HepG2 (cell line): Measurements from ENCODE around the gene RAB11FIP5. TPM values are rescaled to one million over a fixed set of nuclear protein-coding genes. Genes with fewer than 3 reads are reported as not detected.

Experiments used
- CBX1 ChIP-seq: IDR thresholded peaks from one replicate; pipeline ENCODE4 v1.6.1; 2016; ENCODE audit warnings: antibody characterized with exemption, low read depth
- DNMT3B ChIP-seq: conservative IDR thresholded peaks from 2 replicates; pipeline ENCODE4 v1.6.1; 2016; ENCODE audit warnings: missing biosample characterization, control low read depth
- KLF11 ChIP-seq: IDR thresholded peaks from 2 replicates; pipeline ENCODE4 v1.6.1; 2016; ENCODE audit warnings: missing compliant biosample characterization
- PHB2 ChIP-seq: fragments of 450-650 bp; IDR thresholded peaks from 2 replicates; pipeline ENCODE4 v1.6.1; 2018; ENCODE audit not compliant: partially characterized antibody
- PPARG ChIP-seq: conservative IDR thresholded peaks from 2 replicates; pipeline ENCODE4 v1.6.1; 2016; ENCODE audit warnings: missing biosample characterization, missing genetic modification reagents
- RELA ChIP-seq: sonication (generic); formaldehyde crosslinking; IDR thresholded peaks from 2 replicates; pipeline ENCODE4 v1.4.0; 2020; ENCODE audit warnings: missing genetic modification reagents
- SMAD3 ChIP-seq: sonication (generic); formaldehyde crosslinking; IDR thresholded peaks from 2 replicates; pipeline ENCODE4 v1.4.0; 2020; ENCODE audit warnings: missing genetic modification reagents
- U2AF1 ChIP-seq: fragments of 200-400 bp; formaldehyde crosslinking; optimal IDR thresholded peaks from 2 replicates; pipeline ENCODE3; 2017; ENCODE audit warnings: mild to moderate bottlenecking, low read depth, low read length
- ZBTB8A ChIP-seq: sonication (generic); formaldehyde crosslinking; IDR thresholded peaks from 2 replicates; pipeline ENCODE4 v1.4.0; 2020; ENCODE audit warnings: mild to moderate bottlenecking, low read depth, missing genetic modification reagents, borderline replicate concordance
- ZNF350 ChIP-seq: sonication (generic); formaldehyde crosslinking; IDR thresholded peaks from 2 replicates; pipeline ENCODE4 v1.4.0; 2020; ENCODE audit warnings: mild to moderate bottlenecking, low read depth, missing genetic modification reagents, borderline replicate concordance
- ZNF432 ChIP-seq: sonication (generic); formaldehyde crosslinking; IDR thresholded peaks from 2 replicates; pipeline ENCODE4 v1.5.0; 2020; ENCODE audit warnings: missing genetic modification reagents, mild to moderate bottlenecking, borderline replicate concordance
- polyA plus RNA-seq, 8 experiments: library from polyadenylated mRNA; depleted of rRNA in 3 of 8; stranded (reverse) in 7 of 8; unstranded in 1 of 8; fragments of >200 nt; fragmentation: Illumina TruSeq in 4 of 8; extraction: Trizol in 4 of 8; gene quantifications; 2 replicates each; pipeline versions ENCODE4 v1.2.1 to v1.2.3, GENCODE V29; 2011 to 2016; ENCODE audit warnings: low read depth in 4 of 8, missing spikeins in 1 of 8, mixed read lengths in 1 of 8; ENCODE audit not compliant: insufficient read depth in 1 of 8
- total RNA-seq, 5 experiments: library from RNA; depleted of rRNA; stranded (reverse); fragments of >200 nt; fragmentation: Illumina TruSeq; extraction: Trizol; gene quantifications; 2 replicates each; pipeline ENCODE4 v1.2.3, GENCODE V29; 2016; ENCODE audit warnings: low read depth in 1 of 5
- TF ChIP-seq, protein P1 (sequence below): sonication (generic); formaldehyde crosslinking; conservative IDR thresholded peaks from 2 replicates; pipeline ENCODE4 v1.4.0; 2020; ENCODE audit warnings: missing genetic modification reagents
- TF ChIP-seq, protein P2 (sequence below): IDR thresholded peaks from 2 replicates; pipeline ENCODE4 v1.6.1; 2016; ENCODE audit warnings: missing compliant biosample characterization, missing genetic modification reagents, borderline replicate concordance
- TF ChIP-seq, protein P3 (sequence below): sonication (generic); formaldehyde crosslinking; IDR thresholded peaks from 2 replicates; pipeline ENCODE4 v1.4.0; 2020; ENCODE audit warnings: mild to moderate bottlenecking, missing genetic modification reagents
- TF ChIP-seq, protein P4 (sequence below): sonication (generic); formaldehyde crosslinking; IDR thresholded peaks from 2 replicates; pipeline ENCODE4 v1.4.0; 2020; ENCODE audit warnings: missing genetic modification reagents, borderline replicate concordance
- TF ChIP-seq, protein P5 (sequence below): sonication (generic); formaldehyde crosslinking; IDR thresholded peaks from 2 replicates; pipeline ENCODE4 v1.4.0; 2020; ENCODE audit warnings: missing genetic modification reagents

RAB11FIP5 gene
- total and polyA plus RNA-seq, 2 of the 13 experiments (the other 11 are each of a cell fraction or from before 2014, with no cell fraction given): 9.4 to 22.9 TPM

DNA sequence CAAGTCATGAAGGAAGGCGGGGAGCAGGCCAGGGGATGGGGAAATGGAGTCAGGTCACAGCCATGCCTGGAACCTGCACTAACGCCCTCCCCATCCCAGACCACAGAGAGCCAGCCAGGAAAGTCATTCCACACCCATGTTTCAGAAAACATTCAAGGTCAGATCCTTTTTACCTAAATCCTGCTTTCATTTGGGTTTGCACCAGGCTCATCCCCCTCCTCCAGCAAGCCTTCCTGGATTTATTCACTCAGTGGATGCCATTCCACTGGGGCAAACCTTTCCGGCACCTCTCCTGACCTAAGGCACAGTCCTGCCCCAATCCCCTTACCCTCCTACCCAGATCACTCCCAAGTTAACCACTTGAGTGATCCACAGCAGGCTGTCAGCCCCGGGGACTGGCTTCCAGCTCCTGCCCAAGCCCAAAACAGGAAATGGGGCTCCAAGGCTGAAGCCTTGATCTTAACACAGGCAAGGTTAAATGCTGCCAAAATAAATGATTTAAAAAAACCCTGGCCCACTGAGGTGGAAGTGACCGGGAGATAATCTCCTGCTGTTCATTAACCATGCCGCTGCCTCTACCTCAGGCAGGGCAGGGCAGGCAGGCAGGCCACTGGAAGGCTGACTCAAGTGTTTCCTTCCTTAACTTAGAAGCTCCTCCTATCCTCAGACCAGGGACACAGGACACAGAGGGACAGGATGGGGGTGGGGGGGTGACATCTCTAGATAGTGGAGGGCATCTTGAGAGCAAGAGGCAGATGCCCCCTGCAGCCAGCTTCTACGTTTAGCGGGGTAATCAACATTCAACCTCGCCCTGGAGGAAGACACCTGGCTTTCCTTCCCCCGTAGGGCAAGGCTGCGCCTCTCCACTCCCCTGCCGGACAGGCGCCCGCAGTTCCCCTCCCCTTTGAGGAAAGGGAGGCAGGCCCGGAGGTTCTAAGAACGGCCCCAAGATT lies 1.4 kb downstream of the RAB11FIP5 start (continued):
- TF ChIP-seq, protein P1, sequence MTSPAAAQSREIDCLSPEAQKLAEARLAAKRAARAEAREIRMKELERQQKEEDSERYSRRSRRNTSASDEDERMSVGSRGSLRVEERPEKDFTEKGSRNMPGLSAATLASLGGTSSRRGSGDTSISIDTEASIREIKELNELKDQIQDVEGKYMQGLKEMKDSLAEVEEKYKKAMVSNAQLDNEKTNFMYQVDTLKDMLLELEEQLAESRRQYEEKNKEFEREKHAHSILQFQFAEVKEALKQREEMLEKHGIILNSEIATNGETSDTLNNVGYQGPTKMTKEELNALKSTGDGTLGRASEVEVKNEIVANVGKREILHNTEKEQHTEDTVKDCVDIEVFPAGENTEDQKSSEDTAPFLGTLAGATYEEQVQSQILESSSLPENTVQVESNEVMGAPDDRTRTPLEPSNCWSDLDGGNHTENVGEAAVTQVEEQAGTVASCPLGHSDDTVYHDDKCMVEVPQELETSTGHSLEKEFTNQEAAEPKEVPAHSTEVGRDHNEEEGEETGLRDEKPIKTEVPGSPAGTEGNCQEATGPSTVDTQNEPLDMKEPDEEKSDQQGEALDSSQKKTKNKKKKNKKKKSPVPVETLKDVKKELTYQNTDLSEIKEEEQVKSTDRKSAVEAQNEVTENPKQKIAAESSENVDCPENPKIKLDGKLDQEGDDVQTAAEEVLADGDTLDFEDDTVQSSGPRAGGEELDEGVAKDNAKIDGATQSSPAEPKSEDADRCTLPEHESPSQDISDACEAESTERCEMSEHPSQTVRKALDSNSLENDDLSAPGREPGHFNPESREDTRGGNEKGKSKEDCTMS (CRISPR knock-in tag): no peak
- no peak for TF ChIP-seq PPARG
- TF ChIP-seq, protein P2, sequence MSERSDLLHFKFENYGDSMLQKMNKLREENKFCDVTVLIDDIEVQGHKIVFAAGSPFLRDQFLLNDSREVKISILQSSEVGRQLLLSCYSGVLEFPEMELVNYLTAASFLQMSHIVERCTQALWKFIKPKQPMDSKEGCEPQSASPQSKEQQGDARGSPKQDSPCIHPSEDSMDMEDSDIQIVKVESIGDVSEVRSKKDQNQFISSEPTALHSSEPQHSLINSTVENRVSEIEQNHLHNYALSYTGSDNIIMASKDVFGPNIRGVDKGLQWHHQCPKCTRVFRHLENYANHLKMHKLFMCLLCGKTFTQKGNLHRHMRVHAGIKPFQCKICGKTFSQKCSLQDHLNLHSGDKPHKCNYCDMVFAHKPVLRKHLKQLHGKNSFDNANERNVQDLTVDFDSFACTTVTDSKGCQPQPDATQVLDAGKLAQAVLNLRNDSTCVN (CRISPR knock-in tag): 0 out of 2 replicates have a peak, but pooled peaks have one; percentile 15
- no peak for TF ChIP-seq ZBTB8A (CRISPR knock-in tag)
- peak; percentile 37 for TF ChIP-seq U2AF1
- TF ChIP-seq, protein P3, sequence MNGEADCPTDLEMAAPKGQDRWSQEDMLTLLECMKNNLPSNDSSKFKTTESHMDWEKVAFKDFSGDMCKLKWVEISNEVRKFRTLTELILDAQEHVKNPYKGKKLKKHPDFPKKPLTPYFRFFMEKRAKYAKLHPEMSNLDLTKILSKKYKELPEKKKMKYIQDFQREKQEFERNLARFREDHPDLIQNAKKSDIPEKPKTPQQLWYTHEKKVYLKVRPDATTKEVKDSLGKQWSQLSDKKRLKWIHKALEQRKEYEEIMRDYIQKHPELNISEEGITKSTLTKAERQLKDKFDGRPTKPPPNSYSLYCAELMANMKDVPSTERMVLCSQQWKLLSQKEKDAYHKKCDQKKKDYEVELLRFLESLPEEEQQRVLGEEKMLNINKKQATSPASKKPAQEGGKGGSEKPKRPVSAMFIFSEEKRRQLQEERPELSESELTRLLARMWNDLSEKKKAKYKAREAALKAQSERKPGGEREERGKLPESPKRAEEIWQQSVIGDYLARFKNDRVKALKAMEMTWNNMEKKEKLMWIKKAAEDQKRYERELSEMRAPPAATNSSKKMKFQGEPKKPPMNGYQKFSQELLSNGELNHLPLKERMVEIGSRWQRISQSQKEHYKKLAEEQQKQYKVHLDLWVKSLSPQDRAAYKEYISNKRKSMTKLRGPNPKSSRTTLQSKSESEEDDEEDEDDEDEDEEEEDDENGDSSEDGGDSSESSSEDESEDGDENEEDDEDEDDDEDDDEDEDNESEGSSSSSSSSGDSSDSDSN (CRISPR knock-in tag): no peak
- TF ChIP-seq ZNF350 (CRISPR knock-in tag): no peak
- TF ChIP-seq ZNF432 (CRISPR knock-in tag): no peak
- no peak for TF ChIP-seq RELA (CRISPR knock-in tag)
- TF ChIP-seq, protein P4, sequence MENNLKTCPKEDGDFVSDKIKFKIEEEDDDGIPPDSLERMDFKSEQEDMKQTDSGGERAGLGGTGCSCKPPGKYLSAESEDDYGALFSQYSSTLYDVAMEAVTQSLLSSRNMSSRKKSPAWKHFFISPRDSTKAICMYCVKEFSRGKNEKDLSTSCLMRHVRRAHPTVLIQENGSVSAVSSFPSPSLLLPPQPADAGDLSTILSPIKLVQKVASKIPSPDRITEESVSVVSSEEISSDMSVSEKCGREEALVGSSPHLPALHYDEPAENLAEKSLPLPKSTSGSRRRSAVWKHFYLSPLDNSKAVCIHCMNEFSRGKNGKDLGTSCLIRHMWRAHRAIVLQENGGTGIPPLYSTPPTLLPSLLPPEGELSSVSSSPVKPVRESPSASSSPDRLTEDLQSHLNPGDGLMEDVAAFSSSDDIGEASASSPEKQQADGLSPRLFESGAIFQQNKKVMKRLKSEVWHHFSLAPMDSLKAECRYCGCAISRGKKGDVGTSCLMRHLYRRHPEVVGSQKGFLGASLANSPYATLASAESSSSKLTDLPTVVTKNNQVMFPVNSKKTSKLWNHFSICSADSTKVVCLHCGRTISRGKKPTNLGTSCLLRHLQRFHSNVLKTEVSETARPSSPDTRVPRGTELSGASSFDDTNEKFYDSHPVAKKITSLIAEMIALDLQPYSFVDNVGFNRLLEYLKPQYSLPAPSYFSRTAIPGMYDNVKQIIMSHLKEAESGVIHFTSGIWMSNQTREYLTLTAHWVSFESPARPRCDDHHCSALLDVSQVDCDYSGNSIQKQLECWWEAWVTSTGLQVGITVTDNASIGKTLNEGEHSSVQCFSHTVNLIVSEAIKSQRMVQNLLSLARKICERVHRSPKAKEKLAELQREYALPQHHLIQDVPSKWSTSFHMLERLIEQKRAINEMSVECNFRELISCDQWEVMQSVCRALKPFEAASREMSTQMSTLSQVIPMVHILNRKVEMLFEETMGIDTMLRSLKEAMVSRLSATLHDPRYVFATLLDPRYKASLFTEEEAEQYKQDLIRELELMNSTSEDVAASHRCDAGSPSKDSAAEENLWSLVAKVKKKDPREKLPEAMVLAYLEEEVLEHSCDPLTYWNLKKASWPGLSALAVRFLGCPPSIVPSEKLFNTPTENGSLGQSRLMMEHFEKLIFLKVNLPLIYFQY (CRISPR knock-in tag): no peak
- TF ChIP-seq, protein P5, sequence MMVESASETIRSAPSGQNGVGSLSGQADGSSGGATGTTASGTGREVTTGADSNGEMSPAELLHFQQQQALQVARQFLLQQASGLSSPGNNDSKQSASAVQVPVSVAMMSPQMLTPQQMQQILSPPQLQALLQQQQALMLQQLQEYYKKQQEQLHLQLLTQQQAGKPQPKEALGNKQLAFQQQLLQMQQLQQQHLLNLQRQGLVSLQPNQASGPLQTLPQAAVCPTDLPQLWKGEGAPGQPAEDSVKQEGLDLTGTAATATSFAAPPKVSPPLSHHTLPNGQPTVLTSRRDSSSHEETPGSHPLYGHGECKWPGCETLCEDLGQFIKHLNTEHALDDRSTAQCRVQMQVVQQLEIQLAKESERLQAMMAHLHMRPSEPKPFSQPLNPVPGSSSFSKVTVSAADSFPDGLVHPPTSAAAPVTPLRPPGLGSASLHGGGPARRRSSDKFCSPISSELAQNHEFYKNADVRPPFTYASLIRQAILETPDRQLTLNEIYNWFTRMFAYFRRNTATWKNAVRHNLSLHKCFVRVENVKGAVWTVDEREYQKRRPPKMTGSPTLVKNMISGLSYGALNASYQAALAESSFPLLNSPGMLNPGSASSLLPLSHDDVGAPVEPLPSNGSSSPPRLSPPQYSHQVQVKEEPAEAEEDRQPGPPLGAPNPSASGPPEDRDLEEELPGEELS (CRISPR knock-in tag): 0 out of 2 replicates have a peak, but pooled peaks have one; percentile 20
- no peak for TF ChIP-seq SMAD3 (CRISPR knock-in tag)
- no peak for TF ChIP-seq KLF11 (CRISPR knock-in tag)
- no peak for TF ChIP-seq PHB2
- no peak for TF ChIP-seq CBX1
- no peak for TF ChIP-seq DNMT3B (CRISPR knock-in tag)
